HepG2 (cell line): ENCODE results near the gene BCO2. TPM values are rescaled to one million over a fixed set of nuclear protein-coding genes. Genes with fewer than 3 reads are reported as not detected.
A peak's percentile ranks its signal among the peaks of the same experiment; 100 is the strongest.

Experiments used
- AKAP8 ChIP-seq: sonication (generic); formaldehyde crosslinking; IDR thresholded peaks from 2 replicates; pipeline ENCODE4 v1.5.1; 2020; ENCODE audit warnings: mild to moderate bottlenecking, missing genetic modification reagents
- ARID5B ChIP-seq: IDR thresholded peaks from 2 replicates; pipeline ENCODE4 v1.4.0; 2020; ENCODE audit warnings: mild to moderate bottlenecking, missing genetic modification reagents
- ARNTL ChIP-seq: sonication (generic); formaldehyde crosslinking; IDR thresholded peaks from 2 replicates; pipeline ENCODE4 v1.4.0; 2020; ENCODE audit warnings: mild to moderate bottlenecking, missing genetic modification reagents
- ELK4 ChIP-seq: sonication (generic); formaldehyde crosslinking; IDR thresholded peaks from 2 replicates; pipeline ENCODE4 v1.9.0; 2021; ENCODE audit warnings: missing genetic modification reagents, borderline replicate concordance
- HINFP ChIP-seq: sonication (generic); formaldehyde crosslinking; IDR thresholded peaks from 2 replicates; pipeline ENCODE4 v1.4.0; 2020; ENCODE audit warnings: low read depth, mild to moderate bottlenecking, missing genetic modification reagents
- KAT7 ChIP-seq: IDR thresholded peaks from 2 replicates; pipeline ENCODE4 v1.6.1; 2018; ENCODE audit warnings: borderline replicate concordance, missing compliant biosample characterization
- MED1 ChIP-seq: sonication (generic); formaldehyde crosslinking; IDR thresholded peaks from 2 replicates; pipeline ENCODE4 v1.4.0; 2020; ENCODE audit warnings: missing genetic modification reagents
- MIER2 ChIP-seq: IDR thresholded peaks from 2 replicates; pipeline ENCODE4 v1.6.1; 2016; ENCODE audit warnings: missing biosample characterization, missing genetic modification reagents
- MTA3 ChIP-seq: sonication (generic); formaldehyde crosslinking; IDR thresholded peaks from 2 replicates; pipeline ENCODE4 v1.4.0; 2020; ENCODE audit warnings: missing genetic modification reagents
- NR2C2 ChIP-seq: sonication (generic); formaldehyde crosslinking; IDR thresholded peaks from 2 replicates; pipeline ENCODE4 v1.4.0; 2020; ENCODE audit warnings: missing genetic modification reagents, mild to moderate bottlenecking, moderate library complexity, borderline replicate concordance
- POLR2G ChIP-seq: fragments of 200-400 bp; formaldehyde crosslinking; IDR thresholded peaks from 2 replicates; pipeline ENCODE4 v1.6.1; 2018; ENCODE audit warnings: mild to moderate bottlenecking, low read depth, low read length, moderate library complexity
- SP5 ChIP-seq: IDR thresholded peaks from 2 replicates; pipeline ENCODE4 v1.6.1; 2016; ENCODE audit warnings: low read depth, borderline replicate concordance
- ZNF234 ChIP-seq: sonication (generic); formaldehyde crosslinking; conservative IDR thresholded peaks from 2 replicates; pipeline ENCODE4 v1.5.1; 2020; ENCODE audit warnings: mild to moderate bottlenecking, missing genetic modification reagents
- ZNF281 ChIP-seq: sonication (generic); formaldehyde crosslinking; IDR thresholded peaks from 2 replicates; pipeline ENCODE4 v1.4.0; 2020; ENCODE audit warnings: missing genetic modification reagents, borderline replicate concordance
- ZNF704 ChIP-seq: sonication (generic); formaldehyde crosslinking; IDR thresholded peaks from 2 replicates; pipeline ENCODE4 v1.8.1; 2023; ENCODE audit warnings: mild to moderate bottlenecking, inconsistent platforms, moderate library complexity, missing genetic modification reagents, borderline replicate concordance
- ZNF784 ChIP-seq: sonication (generic); formaldehyde crosslinking; IDR thresholded peaks from 2 replicates; pipeline ENCODE4 v1.5.1; 2020; ENCODE audit warnings: missing genetic modification reagents, mild to moderate bottlenecking, borderline replicate concordance
- ZNF839 ChIP-seq: sonication (generic); formaldehyde crosslinking; IDR thresholded peaks from 2 replicates; pipeline ENCODE4 v1.4.0; 2020; ENCODE audit warnings: missing genetic modification reagents, mild to moderate bottlenecking, borderline replicate concordance
- polyA plus RNA-seq, 8 experiments: library from polyadenylated mRNA; depleted of rRNA in 3 of 8; stranded (reverse) in 7 of 8; unstranded in 1 of 8; fragments of >200 nt; fragmentation: Illumina TruSeq in 4 of 8; extraction: Trizol in 4 of 8; gene quantifications; 2 replicates each; pipeline versions ENCODE4 v1.2.1 to v1.2.3, GENCODE V29; 2011 to 2016; ENCODE audit warnings: low read depth in 4 of 8, missing spikeins in 1 of 8, mixed read lengths in 1 of 8; ENCODE audit not compliant: insufficient read depth in 1 of 8
- total RNA-seq, 5 experiments: library from RNA; depleted of rRNA; stranded (reverse); fragments of >200 nt; fragmentation: Illumina TruSeq; extraction: Trizol; gene quantifications; 2 replicates each; pipeline ENCODE4 v1.2.3, GENCODE V29; 2016; ENCODE audit warnings: low read depth in 1 of 5

The BCO2 gene
- total and polyA plus RNA-seq, 2 of the 13 experiments (the other 11 are each of a cell fraction or from before 2014, with no cell fraction given) = 0.38 to 0.58 TPM

- TF ChIP-seq HINFP (CRISPR knock-in tag) (no peak), ZNF784 (CRISPR knock-in tag) (no peak), POLR2G (no peak), ZNF704 (CRISPR knock-in tag) (no peak), ARNTL (CRISPR knock-in tag) (no peak), MED1 (CRISPR knock-in tag) (0 out of 2 replicates have a peak, but pooled peaks have one; percentile 31), AKAP8 (CRISPR knock-in tag) (no peak), MTA3 (no peak), ZNF234 (CRISPR knock-in tag) (no peak), MIER2 (CRISPR knock-in tag) (no peak), ZNF281 (CRISPR knock-in tag) (no peak), NR2C2 (no peak), ZNF839 (CRISPR knock-in tag) (no peak), SP5 (CRISPR knock-in tag) (no peak), KAT7 (CRISPR knock-in tag) (no peak), ELK4 (CRISPR knock-in tag) (no peak), ARID5B (CRISPR knock-in tag) (peak; percentile 24; the same call in 1 of the 2 replicates)
Observed at GRCh38 chr11:112241486-112241885, 66.2 kb downstream of the BCO2 start (continued).
